HG03159 (cell line): Measurements from ENCODE around the gene KCNJ4.

Experiments
- ATAC-seq: cut with Tn5 transposase; IDR thresholded peaks from one replicate; pipeline ENCODE4 v1.9.1; 2021; ENCODE audit warnings: mild to moderate bottlenecking, moderate library complexity; ENCODE audit not compliant: unreplicated experiment

KCNJ4 gene

DNA sequence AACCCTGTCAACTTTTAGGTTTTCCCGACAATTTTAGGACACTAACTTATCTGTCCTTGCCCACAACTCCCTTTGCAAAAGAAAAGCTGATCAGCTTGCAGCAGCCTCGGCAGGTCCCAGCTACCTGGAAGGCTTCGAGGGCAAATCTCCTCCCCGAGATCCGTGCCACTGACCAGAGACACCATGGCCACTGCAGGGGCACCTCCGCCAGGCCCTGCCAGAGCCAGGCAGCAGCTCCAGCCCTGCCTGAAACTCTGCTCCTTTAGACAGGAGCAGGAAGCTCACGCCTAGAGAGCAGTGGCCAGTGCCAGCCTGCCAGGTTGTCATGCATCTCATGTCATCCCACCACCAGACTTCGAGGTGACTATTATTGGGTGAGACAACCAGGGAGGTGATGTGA is 21.1 kb downstream of the KCNJ4 start:
- no peak for ATAC-seq

DNA sequence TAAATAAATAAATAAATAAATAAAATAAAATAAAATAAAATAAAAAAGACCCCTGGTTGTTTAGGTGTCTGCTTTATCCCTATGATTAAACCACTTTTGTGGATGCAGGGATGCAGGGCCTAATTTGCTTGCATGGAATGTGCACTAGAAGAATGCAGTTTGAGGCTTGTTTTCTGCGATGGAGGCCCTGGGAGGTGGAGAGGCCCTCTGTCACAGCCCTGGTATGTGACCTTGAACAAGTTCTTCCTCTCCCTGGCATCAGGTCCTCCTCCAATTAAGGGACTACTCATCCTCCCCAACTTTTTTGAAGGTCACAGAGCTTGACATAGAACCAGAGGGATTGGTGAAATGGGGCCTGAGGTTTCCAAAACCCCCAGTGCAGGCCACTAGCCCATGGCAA is 22.7 kb downstream of the KCNJ4 start:
- no peak for ATAC-seq

DNA sequence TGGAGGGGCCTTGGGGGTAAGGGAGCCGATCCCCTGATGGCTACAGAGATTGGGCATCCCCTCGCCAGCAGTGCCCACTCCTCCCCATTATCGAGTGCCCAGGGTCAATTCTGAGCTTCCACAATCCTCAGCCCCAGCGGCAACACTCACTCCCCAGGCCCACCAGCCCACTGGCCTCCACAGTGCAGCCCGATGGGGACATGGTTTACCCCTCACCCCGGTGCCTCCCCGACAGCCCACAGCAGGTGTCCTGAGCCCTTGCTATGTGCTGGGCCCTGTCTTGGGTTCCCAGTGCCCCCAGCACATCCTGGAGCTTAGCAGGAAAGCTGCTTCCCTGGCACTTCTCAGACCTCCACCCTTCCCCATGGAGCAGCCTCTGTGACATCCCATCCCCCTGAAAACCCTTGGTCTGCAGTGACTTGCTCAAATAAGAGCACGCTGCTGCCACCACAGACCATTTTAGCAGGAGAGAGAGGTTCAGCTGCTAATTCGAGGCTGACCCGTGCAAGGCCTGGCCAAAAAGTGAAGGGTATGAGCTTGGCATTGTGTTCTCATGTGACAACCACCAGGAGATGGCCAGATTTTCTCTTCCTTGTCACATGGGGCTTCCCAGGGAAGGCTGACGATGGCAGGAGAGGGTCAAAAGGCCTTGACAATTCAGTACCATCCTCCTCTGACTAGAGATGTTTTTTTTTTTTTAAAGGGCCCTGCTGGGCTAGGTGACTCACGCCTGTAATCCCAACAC is 23.6 kb downstream of the KCNJ4 start:
- ATAC-seq, result no peak

DNA sequence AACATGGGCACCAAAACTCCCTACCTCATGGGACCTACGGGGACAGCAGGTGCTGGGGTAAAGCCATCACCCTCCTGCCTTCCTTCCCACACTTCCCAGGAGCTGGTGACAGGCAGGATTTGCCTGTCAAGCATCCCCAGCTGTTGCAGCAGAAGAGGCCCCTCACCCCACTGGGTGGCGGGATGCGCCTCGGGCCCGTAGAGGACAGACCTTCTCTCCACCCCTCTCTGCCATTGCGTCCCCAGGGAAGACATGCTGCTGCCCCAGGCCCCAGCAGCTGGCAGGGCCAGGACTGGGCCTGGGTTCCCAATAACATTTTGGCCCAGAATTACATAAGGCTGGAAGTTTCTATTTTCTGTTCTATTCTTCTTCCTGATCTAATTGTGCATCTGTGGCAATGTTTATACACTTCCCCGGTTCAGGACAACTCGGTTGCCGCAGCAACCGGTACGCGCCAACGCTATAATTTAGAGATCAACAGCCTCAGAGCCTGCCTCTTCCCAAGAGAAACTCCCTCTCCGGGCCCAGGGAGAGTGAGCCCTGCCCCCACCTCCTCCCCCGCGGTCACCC is 25.4 kb downstream of the KCNJ4 start:
- ATAC-seq, result no peak

DNA sequence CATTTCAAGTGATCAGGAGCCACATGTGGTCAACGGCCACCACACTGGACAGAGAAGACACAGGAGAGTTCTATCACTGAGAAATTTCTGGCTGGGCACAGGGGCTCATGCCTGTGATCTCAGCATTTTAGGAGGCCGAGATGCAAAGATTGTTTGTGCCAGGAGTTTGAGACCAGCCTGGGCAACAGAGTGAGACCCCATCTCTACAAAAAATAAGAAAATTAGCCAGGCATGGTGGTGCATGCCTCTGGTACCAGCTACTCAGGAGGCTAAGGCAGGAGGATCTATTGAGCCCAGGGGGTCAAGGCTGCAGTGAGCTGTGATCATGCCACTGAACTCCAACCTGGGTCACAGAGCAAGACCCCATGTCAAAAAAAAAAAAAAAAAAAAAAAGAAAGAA is 26.3 kb downstream of the KCNJ4 start:
- ATAC-seq, result no peak

DNA sequence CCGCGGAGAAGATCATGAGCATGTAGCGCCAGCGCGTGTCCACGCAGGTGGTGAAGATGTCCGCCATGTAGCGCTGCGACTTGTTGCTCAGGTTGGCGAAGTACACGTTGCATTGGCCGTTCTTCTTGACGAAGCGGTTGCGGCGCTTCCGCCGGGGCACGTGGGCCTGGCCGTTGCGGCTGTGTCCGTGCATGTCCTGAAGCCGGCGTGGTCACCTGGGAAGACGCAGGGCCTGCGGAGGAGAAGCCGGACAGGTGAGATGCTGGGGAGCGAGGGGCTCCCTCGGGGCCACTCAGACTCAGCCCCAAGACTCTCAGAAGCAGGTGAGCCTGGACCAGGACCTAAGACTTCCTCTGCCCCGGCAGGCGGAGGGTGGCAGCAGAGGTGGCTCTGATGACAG is 27.1 kb downstream of the KCNJ4 start:
- ATAC-seq, result no peak

DNA sequence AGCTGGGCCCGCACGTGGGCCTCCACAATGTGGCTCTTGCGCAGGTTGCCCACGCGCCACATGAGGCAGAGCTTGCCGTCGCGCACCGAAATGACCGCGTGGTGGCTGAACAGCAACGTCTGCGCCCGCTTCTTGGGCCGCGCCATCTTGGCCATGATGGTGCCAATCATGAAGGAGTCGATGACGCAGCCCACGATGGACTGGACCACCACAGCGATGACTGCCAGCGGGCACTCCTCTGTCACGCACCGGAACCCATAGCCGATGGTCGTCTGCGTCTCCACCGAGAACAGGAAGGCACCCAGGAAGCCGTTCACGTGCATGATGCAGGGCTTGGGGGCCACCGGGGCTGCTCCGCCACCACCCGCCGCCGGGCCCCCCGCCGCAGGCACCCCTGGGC is 27.5 kb downstream of the KCNJ4 start:
- ATAC-seq, result no peak

DNA sequence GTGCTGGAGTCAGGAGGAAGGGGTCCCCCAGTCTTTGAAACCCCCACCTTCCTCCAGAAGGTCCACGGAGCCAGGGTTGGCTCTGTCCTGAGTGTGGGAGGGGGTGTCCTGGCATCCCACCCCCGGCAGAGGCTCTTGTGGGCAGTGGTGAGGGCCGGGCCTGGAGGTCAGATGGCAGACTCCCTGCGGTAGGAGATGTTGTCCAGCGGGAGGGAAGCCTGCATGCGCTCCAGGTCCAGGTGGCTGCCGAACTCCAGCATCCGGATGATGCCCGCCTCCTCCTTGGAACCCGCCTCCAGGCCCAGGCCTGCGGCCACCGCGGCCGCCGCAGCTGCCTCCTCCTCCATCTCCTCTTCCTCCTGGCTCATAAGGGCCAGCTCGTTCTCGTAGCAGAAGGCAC is 28.4 kb downstream of the KCNJ4 start:
- ATAC-seq, result no peak

DNA sequence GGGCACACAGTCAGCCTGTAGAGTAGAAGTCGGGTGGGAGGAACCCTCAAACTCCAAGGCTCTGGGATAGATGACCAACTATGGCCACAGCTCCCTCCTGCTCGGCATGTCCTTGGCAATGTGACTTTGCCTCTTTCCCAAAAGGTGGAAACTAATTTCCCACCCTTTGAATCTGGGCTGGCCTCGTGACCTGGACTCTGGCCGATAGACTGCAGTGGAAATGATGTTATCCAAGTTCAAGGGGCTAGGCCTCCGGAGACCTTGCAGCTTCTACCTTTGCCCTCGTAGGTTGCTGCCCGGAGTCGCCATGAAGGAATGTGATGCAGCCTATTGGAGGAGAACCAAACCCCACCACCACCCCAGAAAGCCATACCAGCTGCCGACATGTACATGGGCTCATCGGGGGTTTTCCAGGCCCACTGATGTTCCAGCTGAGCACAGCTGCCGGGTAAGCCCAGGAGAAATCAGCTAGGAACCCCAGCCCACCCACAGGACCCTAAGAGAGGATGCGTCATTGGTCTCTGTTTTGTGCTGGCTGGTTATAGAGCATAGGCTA is 30.4 kb downstream of the KCNJ4 start:
- ATAC-seq, result no peak

DNA sequence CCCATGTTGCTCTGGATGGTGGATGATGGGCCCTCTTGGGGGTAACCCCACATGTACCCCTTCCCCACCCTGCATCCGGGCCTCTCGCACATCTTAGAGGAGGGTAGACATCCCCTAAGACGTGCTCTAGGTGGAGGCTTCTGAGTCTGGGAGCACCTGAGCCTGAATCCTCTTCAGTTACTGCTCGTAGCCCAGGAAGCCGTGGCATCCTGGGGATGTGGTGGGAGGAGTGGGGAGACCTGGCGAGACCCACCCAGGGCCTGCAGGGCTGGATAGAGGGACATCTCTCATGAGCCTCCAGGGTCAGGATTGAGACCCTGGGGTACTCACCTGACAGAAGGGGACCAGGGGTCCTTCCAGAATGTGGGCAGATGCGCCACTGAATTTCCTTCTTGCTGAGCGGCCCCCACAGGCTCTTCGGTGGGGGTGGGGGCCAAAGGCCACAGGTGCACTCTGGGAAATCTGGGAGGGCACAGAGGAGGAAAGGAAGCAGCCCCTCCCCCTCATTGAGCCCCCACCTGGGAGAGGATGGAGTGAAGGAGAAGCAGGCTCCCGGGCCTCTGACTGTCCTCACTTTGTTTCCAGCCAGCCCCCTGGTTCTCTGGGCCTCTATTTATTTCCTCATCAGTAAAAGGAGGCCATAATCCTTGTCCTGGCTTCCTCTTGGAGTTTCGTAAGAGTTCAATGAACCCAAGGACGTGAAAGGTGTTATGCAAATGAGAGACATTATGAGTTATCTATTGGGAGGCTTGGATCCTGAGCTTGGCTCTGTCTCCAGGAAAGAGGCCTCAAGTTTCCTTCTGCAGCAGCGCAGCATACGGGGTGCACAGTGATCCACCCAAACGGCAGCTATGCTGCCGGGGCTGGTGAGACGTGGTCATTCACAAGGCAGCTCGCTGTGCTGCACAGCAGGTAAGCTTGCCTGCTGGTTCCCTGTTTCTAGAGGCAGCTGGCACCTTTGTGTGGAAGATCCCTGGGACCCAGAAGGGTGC is 31.2 kb downstream of the KCNJ4 start:
- no peak for ATAC-seq

DNA sequence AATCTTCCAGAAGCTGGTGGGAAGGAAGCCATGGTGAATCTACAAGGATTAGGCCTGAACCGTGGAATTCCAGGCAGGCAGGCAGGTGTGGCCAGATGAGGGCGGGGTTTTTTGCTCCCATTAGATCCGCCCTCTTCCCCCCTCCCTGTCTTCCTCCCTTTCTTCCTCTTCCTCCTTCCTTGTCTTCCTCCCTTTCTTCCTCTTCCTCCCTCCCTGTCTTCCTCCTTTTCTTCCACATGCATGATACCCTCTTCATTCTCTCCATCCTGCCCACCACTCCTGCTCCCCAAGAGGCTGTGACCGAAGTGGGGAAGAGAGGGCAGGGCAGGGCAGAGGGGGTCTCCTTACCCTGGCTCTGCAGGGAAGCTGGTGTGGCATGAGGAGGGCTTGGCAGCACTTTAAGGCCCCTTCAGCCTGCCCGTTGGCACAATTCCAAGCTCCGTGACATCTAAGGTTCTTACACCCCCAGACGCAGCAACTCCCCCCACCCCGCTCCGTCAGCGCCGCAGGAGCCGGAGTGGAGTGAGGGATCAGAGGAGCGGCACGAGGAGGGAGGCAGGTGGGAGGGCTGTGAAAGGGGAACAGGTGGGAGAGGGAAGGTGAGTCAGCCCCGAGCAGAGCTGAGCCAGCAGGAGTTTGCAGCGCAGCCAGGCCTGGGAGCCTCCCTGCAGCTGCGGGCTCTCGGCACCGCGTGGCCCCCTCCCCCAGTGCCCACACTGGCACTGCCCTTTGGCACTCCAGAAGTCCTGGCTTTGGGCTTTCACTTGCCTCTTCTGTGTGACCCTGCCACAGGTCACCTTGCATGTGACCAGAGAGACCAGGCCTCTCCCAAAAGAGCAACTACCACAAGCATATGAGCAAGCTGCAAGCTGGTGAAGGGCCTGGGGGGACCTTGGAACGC is 32.1 kb downstream of the KCNJ4 start:
- ATAC-seq, result no peak

DNA sequence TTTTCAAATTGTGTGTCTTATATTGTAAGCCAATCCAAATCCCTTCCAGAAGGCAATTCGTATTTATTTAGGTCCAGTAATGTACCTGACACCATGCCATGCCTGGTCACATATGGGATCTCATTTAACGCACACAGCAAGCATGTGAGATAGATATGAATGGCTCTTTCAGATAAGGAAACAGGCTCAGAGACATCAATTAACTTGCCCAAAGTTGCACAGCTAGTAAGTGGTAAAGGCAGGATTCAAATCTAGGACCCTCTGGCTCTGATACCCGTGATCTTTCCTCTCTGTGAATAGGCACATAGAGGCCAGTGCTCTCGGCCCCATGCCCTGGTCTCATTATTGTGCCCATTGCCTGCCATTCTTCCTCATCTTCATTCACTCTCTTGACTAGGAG is 34.3 kb downstream of the KCNJ4 start:
- no peak for ATAC-seq

DNA sequence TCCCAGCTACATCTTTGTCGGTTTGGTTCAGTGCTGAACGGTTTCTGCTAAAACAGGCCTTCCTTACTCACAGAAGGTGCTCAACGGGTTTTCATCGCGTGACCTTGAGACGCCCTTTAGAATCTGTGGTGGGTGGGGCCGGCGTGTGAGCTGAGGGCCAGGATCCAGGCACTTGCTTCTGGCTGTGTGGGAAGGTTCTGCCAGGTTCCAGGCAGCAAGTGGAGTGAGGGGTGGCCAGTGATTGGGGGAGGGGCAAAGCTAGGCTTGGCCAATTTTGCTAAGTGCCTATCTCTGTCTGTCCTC is 35.2 kb downstream of the KCNJ4 start:
- ATAC-seq, result no peak

DNA sequence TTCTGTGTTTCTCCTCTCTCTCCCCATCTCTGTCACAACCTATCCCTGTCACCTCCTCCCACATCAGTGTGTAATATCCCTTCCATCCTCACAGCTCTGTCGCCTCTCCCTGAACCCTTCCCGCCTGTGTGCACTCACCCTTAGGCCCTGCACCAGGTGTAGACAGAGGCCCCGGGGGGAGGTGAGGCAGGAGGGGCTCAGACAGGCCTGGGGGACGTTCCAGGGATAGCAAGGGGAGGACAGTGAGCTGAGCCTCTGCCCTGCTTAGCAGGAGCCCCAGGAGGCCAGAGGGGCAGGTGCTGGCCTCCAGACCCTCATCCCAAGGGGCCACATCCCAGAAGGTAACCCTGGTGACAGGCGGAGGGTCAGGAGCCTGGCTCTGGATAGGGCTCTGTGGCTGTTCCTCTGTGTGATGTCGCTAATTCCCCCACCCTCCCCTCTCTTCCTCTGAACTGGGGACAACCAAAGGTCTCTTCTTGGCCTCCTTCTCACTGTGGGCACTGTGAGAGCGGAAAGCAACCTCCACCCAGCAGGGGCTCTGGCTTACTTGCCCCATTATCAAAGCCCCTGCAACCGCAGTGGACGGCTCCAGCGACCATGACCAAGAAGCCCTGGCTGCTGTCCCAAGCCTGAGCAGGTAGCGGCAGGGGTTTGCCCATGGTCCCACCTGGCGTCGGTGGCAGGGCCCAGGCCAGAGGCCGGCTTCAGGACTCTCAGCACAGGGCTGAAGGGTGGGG is 35.7 kb downstream of the KCNJ4 start:
- ATAC-seq, result no peak

DNA sequence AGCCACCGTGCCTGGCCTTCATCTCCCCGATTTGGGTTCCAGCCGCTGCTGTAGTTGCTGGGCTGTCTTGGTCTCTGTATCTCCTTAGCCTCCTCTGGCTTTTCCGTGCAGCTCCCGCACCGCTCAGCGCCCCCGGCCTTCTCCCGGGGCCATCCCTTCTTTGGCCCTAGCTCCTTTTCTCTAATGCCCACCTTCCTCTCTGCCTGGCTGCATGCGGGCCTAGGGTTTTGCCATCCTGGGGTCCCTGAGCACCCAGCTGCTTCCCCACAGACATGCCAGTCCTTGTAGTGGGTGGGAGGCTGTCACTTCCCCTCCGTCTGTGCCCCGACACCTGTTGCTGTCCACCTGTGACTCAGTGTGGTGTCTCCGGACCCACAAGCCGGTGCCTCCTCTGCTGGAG is 36.4 kb downstream of the KCNJ4 start:
- ATAC-seq, result no peak

DNA sequence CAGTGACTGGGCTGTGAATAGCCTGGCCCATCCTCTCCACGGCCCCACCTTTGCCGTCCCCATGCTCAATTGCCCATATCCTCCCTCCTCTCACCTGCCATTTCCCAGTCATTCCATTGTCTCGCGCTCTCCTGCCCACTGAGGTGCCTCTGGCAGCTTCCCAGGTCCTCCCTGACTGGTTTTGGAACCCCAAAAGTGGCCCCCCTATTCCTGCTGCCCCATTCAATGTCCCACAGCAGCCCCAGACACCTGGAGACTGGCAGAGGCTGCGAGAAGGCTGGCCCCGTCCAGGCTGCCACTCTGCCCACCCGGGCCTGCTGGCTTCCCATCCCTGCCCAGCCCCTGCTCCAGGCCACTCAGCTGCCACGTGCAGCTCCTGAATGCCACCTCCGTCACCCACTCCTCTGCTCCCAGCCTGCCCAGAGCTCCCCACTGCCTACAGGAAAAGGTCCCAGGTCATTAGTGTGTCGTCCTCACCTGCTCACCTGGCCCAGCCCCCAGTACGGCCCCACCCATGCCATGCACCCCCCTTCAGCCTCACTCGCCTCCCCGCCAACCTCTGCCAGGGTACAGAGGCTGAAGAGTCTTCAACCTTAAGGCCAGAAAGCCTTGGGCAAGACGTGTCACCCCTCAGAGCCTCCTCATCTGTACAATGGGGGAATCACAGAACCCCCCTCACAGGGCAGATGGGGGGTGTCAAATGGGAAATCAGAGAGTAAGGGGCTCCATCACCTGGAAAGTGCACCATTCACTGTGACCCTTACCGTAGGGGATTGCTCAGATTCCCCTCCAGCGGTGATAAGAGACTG is 37.5 kb downstream of the KCNJ4 start:
- ATAC-seq, result no peak

DNA sequence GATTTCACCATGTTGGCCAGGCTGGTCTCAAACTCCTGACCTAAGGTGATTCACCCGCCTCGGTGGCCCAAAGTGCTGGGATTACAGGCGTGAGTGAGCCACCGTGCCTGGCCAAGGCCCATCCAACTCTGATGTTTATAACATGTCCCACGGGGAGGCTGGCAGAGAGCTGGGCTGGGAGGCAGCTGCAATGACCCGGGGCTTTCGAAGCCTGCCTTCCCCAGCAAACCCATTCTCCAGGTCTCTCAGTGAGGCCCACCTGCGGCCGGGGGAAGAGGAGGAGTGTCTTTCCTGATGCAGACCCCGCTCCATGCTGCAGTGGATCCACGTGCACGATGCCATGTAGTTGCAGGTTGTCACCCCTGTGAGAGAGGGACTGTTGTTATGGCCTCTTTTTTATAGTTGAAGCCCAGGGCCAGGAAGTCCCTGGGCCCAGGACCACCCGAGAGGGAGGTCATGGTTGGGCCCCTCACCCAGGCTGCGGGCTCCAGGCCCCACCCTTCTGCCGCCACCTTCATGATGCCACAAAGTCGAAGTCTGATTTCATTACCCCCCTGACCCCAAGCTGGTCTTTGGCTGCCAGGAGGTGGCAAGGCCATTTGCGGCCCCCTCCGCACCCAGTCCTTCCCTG is 38.3 kb downstream of the KCNJ4 start:
- no peak for ATAC-seq

DNA sequence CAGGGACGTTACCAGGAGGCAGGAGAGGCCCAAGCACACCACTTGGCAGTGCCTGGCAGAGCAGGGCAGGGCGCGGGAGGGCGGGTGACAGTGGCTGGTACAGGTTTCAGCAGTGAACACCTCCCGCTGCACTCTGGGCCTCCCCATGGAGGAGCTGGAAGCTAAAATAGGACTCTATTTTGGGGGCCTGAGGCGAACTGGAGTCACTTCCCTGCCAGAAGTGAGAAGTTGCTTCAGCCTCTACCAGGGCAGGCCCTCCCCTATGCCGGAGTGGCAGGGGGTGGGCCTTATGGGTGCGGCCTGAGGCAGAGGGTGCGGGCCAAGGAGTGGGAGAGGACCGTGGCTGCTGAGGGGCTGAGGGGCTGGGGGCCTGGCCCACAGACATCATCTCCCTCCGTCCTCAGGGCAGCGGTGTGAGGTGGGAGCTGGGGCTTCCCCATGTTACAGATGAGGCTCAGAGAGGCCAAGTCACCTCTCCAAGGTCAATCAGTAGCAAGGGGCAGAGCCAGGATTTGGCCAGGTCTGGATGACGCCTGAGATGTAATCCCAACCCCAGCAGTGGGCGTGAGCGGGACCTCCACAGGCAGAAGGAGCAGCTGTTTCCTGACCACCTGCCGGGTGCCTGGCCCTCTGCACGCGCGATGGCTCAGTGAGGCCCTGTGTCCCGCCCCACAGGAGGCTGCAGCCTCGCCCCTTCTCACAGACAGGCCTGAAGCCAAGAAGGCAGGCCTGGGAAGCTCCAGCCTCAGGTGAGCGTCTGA is 39.3 kb downstream of the KCNJ4 start:
- no peak for ATAC-seq
